Measurements from ENCODE around the gene APOL6.
A peak's percentile ranks its signal among the peaks of the same experiment; 100 is the strongest.

Gene APOL6

DNA sequence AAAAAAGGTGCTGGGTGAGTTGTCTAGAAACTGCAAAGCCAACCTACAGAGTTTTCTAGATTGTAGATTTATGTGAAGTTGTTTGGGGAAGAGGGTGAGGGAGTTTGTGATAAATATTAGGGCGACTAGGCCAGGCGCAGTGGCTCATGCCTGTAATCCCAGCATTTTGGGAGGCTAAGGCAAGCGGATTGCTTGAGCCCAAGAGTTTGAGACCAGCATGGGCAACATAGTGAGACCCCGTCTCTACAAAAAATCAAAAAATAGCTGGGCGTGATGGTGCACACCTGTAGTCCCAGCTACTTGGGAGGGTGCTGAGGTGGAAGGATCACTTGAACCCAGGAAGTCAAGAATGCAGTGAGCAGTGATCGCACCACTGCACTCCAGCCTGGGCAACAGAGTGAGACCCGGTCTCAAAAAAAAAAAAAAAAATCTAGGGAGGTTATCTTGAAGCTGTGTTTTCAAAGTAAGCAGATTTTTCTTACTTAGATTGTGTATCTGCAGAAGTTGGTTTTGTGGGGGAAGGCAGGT, 844 bp downstream of the APOL6 start:
- Histone ChIP-seq H3K4me3 (ENCODE audit: low read length) (peak overlapping the region; percentile 93), H3K27me3 (ENCODE audit: control insufficient read depth, insufficient read depth, low read length) (no peaks in the 10 kb centered on the region), H3K9me3 (ENCODE audit: control insufficient read depth, low read length) (no peaks in the 10 kb centered on the region), H3K4me1 (ENCODE audit: control insufficient read depth, insufficient read depth, low read length) (peaks cover 8% of the 10 kb centered on the region), H3K9ac (ENCODE audit: low read length) (peak overlapping the region; percentile 99), H3K36me3 (ENCODE audit: control insufficient read depth, insufficient read depth, low read length) (no peaks in the 10 kb centered on the region)

GRCh38 chr22:35649636-35650250, 1.5 kb downstream of the APOL6 start:
- Histone ChIP-seq H3K4me1 (ENCODE audit: control insufficient read depth, insufficient read depth, low read length) (peaks cover 8% of the 10 kb centered on the region), H3K9me3 (ENCODE audit: control insufficient read depth, low read length) (no peaks in the 10 kb centered on the region), H3K4me3 (ENCODE audit: low read length) (peak overlapping the region; percentile 11), H3K9ac (ENCODE audit: low read length) (peak overlapping the region; percentile 99), H3K27me3 (ENCODE audit: control insufficient read depth, insufficient read depth, low read length) (no peaks in the 10 kb centered on the region), H3K36me3 (ENCODE audit: control insufficient read depth, insufficient read depth, low read length) (no peaks in the 10 kb centered on the region)

- Histone ChIP-seq H3K27me3 (ENCODE audit: control insufficient read depth, insufficient read depth, low read length) (no peaks in the 10 kb centered on the region), H3K9ac (ENCODE audit: low read length) (no peak overlapping the region), H3K9me3 (ENCODE audit: control insufficient read depth, low read length) (no peaks in the 10 kb centered on the region), H3K4me3 (ENCODE audit: low read length) (no peak overlapping the region), H3K36me3 (ENCODE audit: control insufficient read depth, insufficient read depth, low read length) (no peaks in the 10 kb centered on the region), H3K4me1 (ENCODE audit: control insufficient read depth, insufficient read depth, low read length) (peaks cover 8% of the 10 kb centered on the region)
These were observed 2.8 kb downstream of the APOL6 start for GRCh38 chr22:35651085-35651484.

GRCh38 chr22:35653824-35654223, 5.6 kb downstream of the APOL6 start:
- no peaks in the 10 kb centered on the region for H3K9me3 ChIP-seq (ENCODE audit: control insufficient read depth, low read length)
- H3K4me1 ChIP-seq (ENCODE audit: control insufficient read depth, insufficient read depth, low read length): peaks cover 16% of the 10 kb centered on the region
- H3K4me3 ChIP-seq (ENCODE audit: low read length): no peak overlapping the region
- H3K36me3 ChIP-seq (ENCODE audit: control insufficient read depth, insufficient read depth, low read length): no peaks in the 10 kb centered on the region
- no peak overlapping the region for H3K9ac ChIP-seq (ENCODE audit: low read length)
- no peaks in the 10 kb centered on the region for H3K27me3 ChIP-seq (ENCODE audit: control insufficient read depth, insufficient read depth, low read length)

- Histone ChIP-seq H3K4me3 (ENCODE audit: low read length) (no peak overlapping the region), H3K4me1 (ENCODE audit: control insufficient read depth, insufficient read depth, low read length) (peaks cover 20% of the 10 kb centered on the region), H3K27me3 (ENCODE audit: control insufficient read depth, insufficient read depth, low read length) (no peaks in the 10 kb centered on the region), H3K36me3 (ENCODE audit: control insufficient read depth, insufficient read depth, low read length) (peaks cover 7% of the 10 kb centered on the region), H3K9ac (ENCODE audit: low read length) (no peak overlapping the region), H3K9me3 (ENCODE audit: control insufficient read depth, low read length) (no peaks in the 10 kb centered on the region)
These were observed 8.1 kb downstream of the APOL6 start for GRCh38 chr22:35656284-35656752.

DNA sequence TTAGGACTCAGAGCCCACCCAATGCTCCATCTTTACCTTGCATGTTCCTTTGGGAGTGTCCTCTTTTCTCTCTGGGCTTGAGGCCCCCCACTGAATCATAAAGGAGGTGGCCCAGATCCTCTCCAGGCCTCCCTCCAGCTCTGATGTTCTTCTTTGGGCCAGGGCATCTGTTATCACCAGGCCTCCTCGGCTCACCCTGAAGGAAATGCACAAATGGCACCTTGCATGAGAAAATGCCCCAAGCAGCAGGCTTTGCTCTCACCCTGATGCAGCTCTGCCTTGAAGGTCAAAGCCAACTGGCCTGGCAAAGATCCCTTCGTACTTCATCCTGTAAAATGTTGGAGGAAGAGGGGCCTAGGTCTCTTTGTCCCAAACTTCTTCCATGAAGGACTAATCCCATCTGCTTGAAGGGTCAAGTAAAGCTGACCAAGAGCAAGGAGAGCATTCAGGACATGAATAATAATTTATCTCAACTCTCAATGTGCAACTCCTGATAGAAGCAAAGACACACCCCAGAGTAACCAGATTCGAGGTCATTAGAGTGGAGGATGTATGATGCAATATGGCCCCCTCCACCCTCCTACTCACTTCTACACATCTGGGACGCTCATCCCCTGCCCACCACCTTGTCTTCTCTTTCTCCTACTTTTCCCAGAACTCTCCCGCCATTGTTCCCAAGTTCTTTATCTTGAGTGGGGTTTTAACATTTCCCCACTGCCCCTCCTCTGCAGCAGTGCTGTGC, 9.5 kb downstream of the APOL6 start:
- Histone ChIP-seq H3K4me3 (ENCODE audit: low read length) (no peak overlapping the region), H3K36me3 (ENCODE audit: control insufficient read depth, insufficient read depth, low read length) (peaks cover 12% of the 10 kb centered on the region), H3K4me1 (ENCODE audit: control insufficient read depth, insufficient read depth, low read length) (peaks cover 25% of the 10 kb centered on the region), H3K9me3 (ENCODE audit: control insufficient read depth, low read length) (no peaks in the 10 kb centered on the region), H3K9ac (ENCODE audit: low read length) (no peak overlapping the region), H3K27me3 (ENCODE audit: control insufficient read depth, insufficient read depth, low read length) (no peaks in the 10 kb centered on the region)

GRCh38 chr22:35660291-35661127, 12.3 kb downstream of the APOL6 start:
- no peaks in the 10 kb centered on the region for H3K27me3 ChIP-seq (ENCODE audit: control insufficient read depth, insufficient read depth, low read length)
- H3K36me3 ChIP-seq (ENCODE audit: control insufficient read depth, insufficient read depth, low read length): peaks cover 12% of the 10 kb centered on the region
- H3K9me3 ChIP-seq (ENCODE audit: control insufficient read depth, low read length): no peaks in the 10 kb centered on the region
- H3K4me1 ChIP-seq (ENCODE audit: control insufficient read depth, insufficient read depth, low read length): peaks cover 25% of the 10 kb centered on the region
- H3K4me3 ChIP-seq (ENCODE audit: low read length): no peak overlapping the region
- H3K9ac ChIP-seq (ENCODE audit: low read length): no peak overlapping the region

DNA sequence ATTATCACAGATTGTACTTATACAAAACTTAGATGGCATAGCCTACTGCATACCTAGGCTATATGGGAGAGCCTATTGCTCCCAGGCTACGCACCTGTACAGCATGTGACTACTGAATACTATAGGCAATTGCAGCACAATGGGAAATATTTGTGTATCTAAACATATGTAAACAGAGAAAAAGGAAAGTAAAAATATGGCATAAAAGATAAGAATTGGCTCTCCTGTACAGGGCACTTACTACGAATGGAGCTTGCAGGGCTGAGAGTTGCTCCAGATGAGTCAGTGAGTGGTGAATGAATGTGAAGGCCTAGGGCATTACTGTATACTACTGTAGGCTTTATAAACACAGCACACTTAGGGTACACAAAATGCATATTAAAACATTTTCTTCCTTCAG, 13.2 kb downstream of the APOL6 start:
- no peaks in the 10 kb centered on the region for H3K27me3 ChIP-seq (ENCODE audit: control insufficient read depth, insufficient read depth, low read length)
- H3K9me3 ChIP-seq (ENCODE audit: control insufficient read depth, low read length): no peaks in the 10 kb centered on the region
- H3K4me3 ChIP-seq (ENCODE audit: low read length): no peak overlapping the region
- peaks cover 22% of the 10 kb centered on the region for H3K4me1 ChIP-seq (ENCODE audit: control insufficient read depth, insufficient read depth, low read length)
- H3K9ac ChIP-seq (ENCODE audit: low read length): no peak overlapping the region
- peaks cover 12% of the 10 kb centered on the region for H3K36me3 ChIP-seq (ENCODE audit: control insufficient read depth, insufficient read depth, low read length)

- H3K9ac ChIP-seq (ENCODE audit: low read length): no peak overlapping the region
- H3K27me3 ChIP-seq (ENCODE audit: control insufficient read depth, insufficient read depth, low read length): no peaks in the 10 kb centered on the region
- no peak overlapping the region for H3K4me3 ChIP-seq (ENCODE audit: low read length)
- no peaks in the 10 kb centered on the region for H3K9me3 ChIP-seq (ENCODE audit: control insufficient read depth, low read length)
- H3K36me3 ChIP-seq (ENCODE audit: control insufficient read depth, insufficient read depth, low read length): peaks cover 12% of the 10 kb centered on the region
- H3K4me1 ChIP-seq (ENCODE audit: control insufficient read depth, insufficient read depth, low read length): peaks cover 17% of the 10 kb centered on the region
These were observed 14.7 kb downstream of the APOL6 start for GRCh38 chr22:35662914-35663313.

DNA sequence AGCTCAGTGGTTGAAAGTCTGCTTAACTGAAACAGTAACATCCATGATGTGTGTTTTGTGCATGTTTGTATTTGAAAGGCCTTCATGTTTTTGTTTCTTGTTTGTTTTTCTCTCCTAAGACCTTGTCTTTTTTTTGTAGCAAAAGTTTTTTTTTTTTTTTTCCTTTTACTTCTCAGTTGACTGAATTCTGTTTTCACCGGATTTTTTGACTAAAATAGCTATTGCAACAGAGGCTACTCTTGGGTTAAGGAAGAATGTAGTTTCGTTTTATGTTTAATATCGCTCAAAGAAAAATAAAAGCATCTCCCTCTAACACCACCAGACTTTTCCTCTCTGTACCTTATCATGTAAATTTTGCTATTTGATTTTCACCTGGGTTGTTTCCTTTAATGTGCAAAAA, 15.1 kb downstream of the APOL6 start:
- Histone ChIP-seq H3K36me3 (ENCODE audit: control insufficient read depth, insufficient read depth, low read length) (peaks cover 12% of the 10 kb centered on the region), H3K27me3 (ENCODE audit: control insufficient read depth, insufficient read depth, low read length) (no peaks in the 10 kb centered on the region), H3K9ac (ENCODE audit: low read length) (no peak overlapping the region), H3K4me1 (ENCODE audit: control insufficient read depth, insufficient read depth, low read length) (peaks cover 17% of the 10 kb centered on the region), H3K4me3 (ENCODE audit: low read length) (no peak overlapping the region), H3K9me3 (ENCODE audit: control insufficient read depth, low read length) (no peaks in the 10 kb centered on the region)

- H3K36me3 ChIP-seq (ENCODE audit: control insufficient read depth, insufficient read depth, low read length): peaks cover 6% of the 10 kb centered on the region
These were observed 16.8 kb downstream of the APOL6 start for GRCh38 chr22:35664955-35665587.

More at GRCh38 chr22:35664955-35665587, 16.8 kb downstream of the APOL6 start:
- Histone ChIP-seq H3K4me3 (ENCODE audit: low read length) (no peak overlapping the region), H3K4me1 (ENCODE audit: control insufficient read depth, insufficient read depth, low read length) (peaks cover 17% of the 10 kb centered on the region), H3K9me3 (ENCODE audit: control insufficient read depth, low read length) (no peaks in the 10 kb centered on the region), H3K9ac (ENCODE audit: low read length) (no peak overlapping the region), H3K27me3 (ENCODE audit: control insufficient read depth, insufficient read depth, low read length) (no peaks in the 10 kb centered on the region)
